Skin of body (tissue), 2 donors: ENCODE data around the gene CPHXL2. TPM values are rescaled to one million over a fixed set of nuclear protein-coding genes. Genes with fewer than 3 reads are reported as not detected.

Experiments used
- small RNA-seq: library from RNA; depleted of rRNA; stranded (forward); fragments of <200 nt; gene quantifications from one replicate; pipeline ENCODE3, GENCODE V24; 2014; ENCODE audit warnings: low replicate concordance
- total RNA-seq: library from RNA; depleted of rRNA; stranded (reverse); fragments of >200 nt; gene quantifications from one replicate; pipeline ENCODE4 v1.2.3, GENCODE V29; 2014

The CPHXL2 gene
- total RNA-seq, 1 donor from 2014 or later: not detected

Small RNA genes lying within 50 kb of the gene (small RNA-seq; reads per million reads assigned to genes)
- gene RN7SL520P: not detected

Other genes starting within 250 kb of the CPHXL2 start
- 71.5 TPM for gene CFDP1, start 243.5 kb downstream of the CPHXL2 start, total RNA-seq
- gene TMEM170A, start 212.3 kb downstream of the CPHXL2 start, total RNA-seq: 21.6 TPM
- 0.69 TPM for gene CHST6, start 181.6 kb downstream of the CPHXL2 start, total RNA-seq
- 0.10 TPM for gene CHST5, start 140.9 kb downstream of the CPHXL2 start, total RNA-seq
- 6.8 TPM for gene TMEM231, start 120.8 kb downstream of the CPHXL2 start, total RNA-seq
- 90.8 TPM for gene GABARAPL2, start 110.6 kb downstream of the CPHXL2 start, total RNA-seq
- gene ADAT1, start 53.7 kb downstream of the CPHXL2 start, total RNA-seq: 30.3 TPM
- gene KARS1, start 29.3 kb downstream of the CPHXL2 start, total RNA-seq: 74.2 TPM
- 50.1 TPM for gene TERF2IP, start 29.2 kb downstream of the CPHXL2 start, total RNA-seq
- gene DUXB, start 24.5 kb upstream of the CPHXL2 start, total RNA-seq: not detected
- not detected for gene CPHXL, start 49.5 kb upstream of the CPHXL2 start, total RNA-seq